ENCODE data around the gene ERG28.

- TF ChIP-seq CTCF (IDR thresholded peaks at IDR 0.05), result no peak
- no peak for TF ChIP-seq POLR2A (IDR thresholded peaks at IDR 0.05)
These were observed 1.7 kb downstream of the ERG28 start for GRCh38 chr14:75658957-75659356.

All from body of pancreas (tissue), 4 donors.